ENCODE measurements around the gene GJD2.

- TF ChIP-seq POLR2A (IDR thresholded peaks at IDR 0.05): no peak
- no peak for TF ChIP-seq CTCF (IDR thresholded peaks at IDR 0.05)
These were observed 41.2 kb downstream of the GJD2 start for GRCh38 chr15:34713635-34714034.
